WTC11 (cell line): Measurements from ENCODE around the gene GAD2. TPM values are rescaled to one million over a fixed set of nuclear protein-coding genes. Genes with fewer than 3 reads are reported as not detected.

Source experiments
- ATAC-seq: fragments of 200-7000 bp; cut with Tn5 transposase; 2 replicates; pipeline ENCODE4 v1.10.0; 2021; ENCODE audit warnings: mild to moderate bottlenecking, moderate library complexity
- CTCF ChIA-PET: fragments of 300-600 bp; sonication (Branson Sonifier 250); formaldehyde crosslinking; loops from one replicate; lab custom pipeline; 2021; ENCODE audit warnings: antibody characterized with exemption; lab: Charles Lee
- POLR2A ChIA-PET: fragments of 350-600 bp; sonication (Branson Sonifier 250); formaldehyde crosslinking; loops from one replicate; lab custom pipeline; 2021; ENCODE audit warnings: antibody characterized with exemption; lab: Charles Lee
- DNase-seq: peaks from one replicate; pipeline ENCODE4 v3.0.0; 2021; ENCODE audit warnings: low spot score
- H3K27ac Mint-ChIP-seq: 2 replicates; pipeline ENCODE4 v1.8.0; 2021; ENCODE audit warnings: mixed read lengths
- H3K27me3 Mint-ChIP-seq: 2 replicates; pipeline ENCODE4 v1.8.0; 2021; ENCODE audit warnings: low read depth, mild to moderate bottlenecking, moderate library complexity, mixed read lengths
- H3K36me3 Mint-ChIP-seq: 2 replicates; pipeline ENCODE4 v1.8.0; 2021; ENCODE audit warnings: mixed read lengths
- H3K4me1 Mint-ChIP-seq: 2 replicates; pipeline ENCODE4 v1.8.0; 2022; ENCODE audit warnings: mixed read lengths
- H3K4me3 Mint-ChIP-seq: 2 replicates; pipeline ENCODE4 v1.8.0; 2021; ENCODE audit warnings: mild to moderate bottlenecking, moderate library complexity, mixed read lengths
- H3K9me3 Mint-ChIP-seq: 2 replicates; pipeline ENCODE4 v1.8.0; 2021; ENCODE audit warnings: mixed read lengths
- CBFB ChIP-seq: sonication (generic); formaldehyde crosslinking; IDR thresholded peaks from 2 replicates; pipeline ENCODE4 v1.8.1; 2022; ENCODE audit warnings: mild to moderate bottlenecking, low read depth, missing genetic modification reagents
- ESRRA ChIP-seq: sonication (generic); formaldehyde crosslinking; IDR thresholded peaks from 2 replicates; pipeline ENCODE4 v1.8.1; 2022; ENCODE audit warnings: mild to moderate bottlenecking, missing genetic modification reagents, borderline replicate concordance
- GABPB1 ChIP-seq: sonication (generic); formaldehyde crosslinking; IDR thresholded peaks from 2 replicates; pipeline ENCODE4 v1.8.1; 2023; ENCODE audit warnings: mild to moderate bottlenecking, missing genetic modification reagents
- KAT7 ChIP-seq: sonication (generic); formaldehyde crosslinking; IDR thresholded peaks from 2 replicates; pipeline ENCODE4 v1.8.1; 2023; ENCODE audit warnings: missing genetic modification reagents, mild to moderate bottlenecking, borderline replicate concordance
- PRRX2 ChIP-seq: fragments of 250-450 bp; sonication (Bioruptor Pico); IDR thresholded peaks from 2 replicates; pipeline ENCODE4 v1.8.0; 2021; ENCODE audit warnings: mild to moderate bottlenecking
- SMAD4 ChIP-seq: sonication (generic); formaldehyde crosslinking; IDR thresholded peaks from 2 replicates; pipeline ENCODE4 v1.8.0; 2022; ENCODE audit warnings: mild to moderate bottlenecking, missing genetic modification reagents
- total RNA-seq: library from RNA; stranded (reverse); gene quantifications from 3 replicates; pipeline ENCODE4 v1.2.3, GENCODE V29; 2021
- TF ChIP-seq, protein P1 (sequence below): sonication (generic); formaldehyde crosslinking; IDR thresholded peaks from 2 replicates; pipeline ENCODE4 v1.8.0; 2023; ENCODE audit warnings: mild to moderate bottlenecking, missing genetic modification reagents
- TF ChIP-seq, protein P2 (sequence below): fragments of 250-450 bp; sonication (Bioruptor Pico); IDR thresholded peaks from 2 replicates; pipeline ENCODE4 v1.9.0; 2021; ENCODE audit warnings: mild to moderate bottlenecking, borderline replicate concordance
- TF ChIP-seq, protein P3 (sequence below): sonication (generic); formaldehyde crosslinking; IDR thresholded peaks from 2 replicates; pipeline ENCODE4 v1.8.1; 2023; ENCODE audit warnings: mild to moderate bottlenecking, moderate library complexity, missing genetic modification reagents
- TF ChIP-seq, protein P4 (sequence below): sonication (generic); formaldehyde crosslinking; IDR thresholded peaks from 2 replicates; pipeline ENCODE4 v1.8.1; 2022; ENCODE audit warnings: mild to moderate bottlenecking, missing genetic modification reagents, moderate library complexity, borderline replicate concordance
- TF ChIP-seq, protein P5 (sequence below): fragments of 250-450 bp; sonication (Bioruptor Pico); IDR thresholded peaks from 2 replicates; pipeline ENCODE4 v1.8.0; 2021; ENCODE audit warnings: mild to moderate bottlenecking
- TF ChIP-seq, protein P6 (sequence below): sonication (generic); formaldehyde crosslinking; IDR thresholded peaks from 2 replicates; pipeline ENCODE4 v1.8.1; 2022; ENCODE audit warnings: missing genetic modification reagents, borderline replicate concordance
- TF ChIP-seq, protein P7 (sequence below): sonication (generic); formaldehyde crosslinking; IDR thresholded peaks from 2 replicates; pipeline ENCODE4 v1.8.0; 2023; ENCODE audit warnings: missing genetic modification reagents

GAD2 gene
- total RNA-seq, 1 experiment from 2014 or later: 1.7 TPM

DNA sequence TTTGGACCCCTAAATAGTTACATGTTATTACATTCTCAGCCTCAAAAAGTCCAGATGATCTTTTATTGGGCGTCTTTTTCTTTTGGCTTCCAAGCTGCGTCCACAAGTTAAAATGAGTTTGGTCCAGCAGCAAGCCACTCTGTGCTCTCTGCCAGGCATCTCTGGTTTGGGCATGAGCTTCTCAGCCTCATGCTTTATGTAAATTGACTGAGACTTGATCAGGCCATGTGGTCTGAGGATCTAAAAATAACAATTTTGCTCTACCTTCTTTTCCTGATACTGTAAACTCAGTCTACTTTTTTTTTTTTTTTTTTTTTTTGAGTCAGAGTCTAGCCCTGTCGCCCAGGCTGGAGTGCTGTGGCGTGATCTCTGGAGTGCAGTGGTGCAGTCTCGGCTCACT is 15.6 kb downstream of the GAD2 start (continued):
- TF ChIP-seq SMAD4 (CRISPR knock-in tag): no peak
- TF ChIP-seq GABPB1 (CRISPR knock-in tag): no peak
- TF ChIP-seq KAT7 (CRISPR knock-in tag): no peak
- TF ChIP-seq, protein P1, sequence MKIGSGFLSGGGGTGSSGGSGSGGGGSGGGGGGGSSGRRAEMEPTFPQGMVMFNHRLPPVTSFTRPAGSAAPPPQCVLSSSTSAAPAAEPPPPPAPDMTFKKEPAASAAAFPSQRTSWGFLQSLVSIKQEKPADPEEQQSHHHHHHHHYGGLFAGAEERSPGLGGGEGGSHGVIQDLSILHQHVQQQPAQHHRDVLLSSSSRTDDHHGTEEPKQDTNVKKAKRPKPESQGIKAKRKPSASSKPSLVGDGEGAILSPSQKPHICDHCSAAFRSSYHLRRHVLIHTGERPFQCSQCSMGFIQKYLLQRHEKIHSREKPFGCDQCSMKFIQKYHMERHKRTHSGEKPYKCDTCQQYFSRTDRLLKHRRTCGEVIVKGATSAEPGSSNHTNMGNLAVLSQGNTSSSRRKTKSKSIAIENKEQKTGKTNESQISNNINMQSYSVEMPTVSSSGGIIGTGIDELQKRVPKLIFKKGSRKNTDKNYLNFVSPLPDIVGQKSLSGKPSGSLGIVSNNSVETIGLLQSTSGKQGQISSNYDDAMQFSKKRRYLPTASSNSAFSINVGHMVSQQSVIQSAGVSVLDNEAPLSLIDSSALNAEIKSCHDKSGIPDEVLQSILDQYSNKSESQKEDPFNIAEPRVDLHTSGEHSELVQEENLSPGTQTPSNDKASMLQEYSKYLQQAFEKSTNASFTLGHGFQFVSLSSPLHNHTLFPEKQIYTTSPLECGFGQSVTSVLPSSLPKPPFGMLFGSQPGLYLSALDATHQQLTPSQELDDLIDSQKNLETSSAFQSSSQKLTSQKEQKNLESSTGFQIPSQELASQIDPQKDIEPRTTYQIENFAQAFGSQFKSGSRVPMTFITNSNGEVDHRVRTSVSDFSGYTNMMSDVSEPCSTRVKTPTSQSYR (CRISPR knock-in tag): no peak
- TF ChIP-seq PRRX2 (CRISPR knock-in tag): no peak
- TF ChIP-seq CBFB: no peak
- TF ChIP-seq, protein P2, sequence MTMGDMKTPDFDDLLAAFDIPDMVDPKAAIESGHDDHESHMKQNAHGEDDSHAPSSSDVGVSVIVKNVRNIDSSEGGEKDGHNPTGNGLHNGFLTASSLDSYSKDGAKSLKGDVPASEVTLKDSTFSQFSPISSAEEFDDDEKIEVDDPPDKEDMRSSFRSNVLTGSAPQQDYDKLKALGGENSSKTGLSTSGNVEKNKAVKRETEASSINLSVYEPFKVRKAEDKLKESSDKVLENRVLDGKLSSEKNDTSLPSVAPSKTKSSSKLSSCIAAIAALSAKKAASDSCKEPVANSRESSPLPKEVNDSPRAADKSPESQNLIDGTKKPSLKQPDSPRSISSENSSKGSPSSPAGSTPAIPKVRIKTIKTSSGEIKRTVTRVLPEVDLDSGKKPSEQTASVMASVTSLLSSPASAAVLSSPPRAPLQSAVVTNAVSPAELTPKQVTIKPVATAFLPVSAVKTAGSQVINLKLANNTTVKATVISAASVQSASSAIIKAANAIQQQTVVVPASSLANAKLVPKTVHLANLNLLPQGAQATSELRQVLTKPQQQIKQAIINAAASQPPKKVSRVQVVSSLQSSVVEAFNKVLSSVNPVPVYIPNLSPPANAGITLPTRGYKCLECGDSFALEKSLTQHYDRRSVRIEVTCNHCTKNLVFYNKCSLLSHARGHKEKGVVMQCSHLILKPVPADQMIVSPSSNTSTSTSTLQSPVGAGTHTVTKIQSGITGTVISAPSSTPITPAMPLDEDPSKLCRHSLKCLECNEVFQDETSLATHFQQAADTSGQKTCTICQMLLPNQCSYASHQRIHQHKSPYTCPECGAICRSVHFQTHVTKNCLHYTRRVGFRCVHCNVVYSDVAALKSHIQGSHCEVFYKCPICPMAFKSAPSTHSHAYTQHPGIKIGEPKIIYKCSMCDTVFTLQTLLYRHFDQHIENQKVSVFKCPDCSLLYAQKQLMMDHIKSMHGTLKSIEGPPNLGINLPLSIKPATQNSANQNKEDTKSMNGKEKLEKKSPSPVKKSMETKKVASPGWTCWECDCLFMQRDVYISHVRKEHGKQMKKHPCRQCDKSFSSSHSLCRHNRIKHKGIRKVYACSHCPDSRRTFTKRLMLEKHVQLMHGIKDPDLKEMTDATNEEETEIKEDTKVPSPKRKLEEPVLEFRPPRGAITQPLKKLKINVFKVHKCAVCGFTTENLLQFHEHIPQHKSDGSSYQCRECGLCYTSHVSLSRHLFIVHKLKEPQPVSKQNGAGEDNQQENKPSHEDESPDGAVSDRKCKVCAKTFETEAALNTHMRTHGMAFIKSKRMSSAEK (CRISPR knock-in tag): no peak

DNA sequence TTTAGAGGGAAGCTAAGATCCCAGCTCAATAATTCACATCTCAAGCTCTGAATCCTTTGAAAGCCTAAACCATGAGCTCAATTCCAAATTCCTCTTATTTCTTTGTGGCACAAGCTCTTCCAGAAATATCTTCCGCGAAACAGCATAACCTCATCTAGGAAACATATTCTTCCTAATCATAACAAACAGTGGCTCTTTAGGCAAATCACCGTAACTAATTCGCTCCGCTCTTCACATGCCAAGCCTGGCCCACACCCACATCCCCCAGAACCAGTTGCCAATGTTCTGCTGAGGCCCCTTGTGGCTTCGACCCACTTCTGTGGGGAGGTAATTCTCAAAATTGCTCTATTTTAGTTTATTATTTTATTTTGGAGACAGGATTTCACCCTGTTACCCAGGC is 19.2 kb downstream of the GAD2 start:
- no peaks in the 10 kb centered on the region for H3K36me3 Mint-ChIP-seq
- H3K4me1 Mint-ChIP-seq: peaks cover 5% of the 10 kb centered on the region
- H3K27ac Mint-ChIP-seq: no peak overlapping the region
- TF ChIP-seq, protein P3, sequence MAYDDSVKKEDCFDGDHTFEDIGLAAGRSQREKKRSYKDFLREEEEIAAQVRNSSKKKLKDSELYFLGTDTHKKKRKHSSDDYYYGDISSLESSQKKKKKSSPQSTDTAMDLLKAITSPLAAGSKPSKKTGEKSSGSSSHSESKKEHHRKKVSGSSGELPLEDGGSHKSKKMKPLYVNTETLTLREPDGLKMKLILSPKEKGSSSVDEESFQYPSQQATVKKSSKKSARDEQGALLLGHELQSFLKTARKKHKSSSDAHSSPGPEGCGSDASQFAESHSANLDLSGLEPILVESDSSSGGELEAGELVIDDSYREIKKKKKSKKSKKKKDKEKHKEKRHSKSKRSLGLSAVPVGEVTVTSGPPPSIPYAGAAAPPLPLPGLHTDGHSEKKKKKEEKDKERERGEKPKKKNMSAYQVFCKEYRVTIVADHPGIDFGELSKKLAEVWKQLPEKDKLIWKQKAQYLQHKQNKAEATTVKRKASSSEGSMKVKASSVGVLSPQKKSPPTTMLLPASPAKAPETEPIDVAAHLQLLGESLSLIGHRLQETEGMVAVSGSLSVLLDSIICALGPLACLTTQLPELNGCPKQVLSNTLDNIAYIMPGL (CRISPR knock-in tag): no peak
- TF ChIP-seq, protein P1 (CRISPR knock-in tag): no peak
- TF ChIP-seq ESRRA: no peak
- TF ChIP-seq, protein P4, sequence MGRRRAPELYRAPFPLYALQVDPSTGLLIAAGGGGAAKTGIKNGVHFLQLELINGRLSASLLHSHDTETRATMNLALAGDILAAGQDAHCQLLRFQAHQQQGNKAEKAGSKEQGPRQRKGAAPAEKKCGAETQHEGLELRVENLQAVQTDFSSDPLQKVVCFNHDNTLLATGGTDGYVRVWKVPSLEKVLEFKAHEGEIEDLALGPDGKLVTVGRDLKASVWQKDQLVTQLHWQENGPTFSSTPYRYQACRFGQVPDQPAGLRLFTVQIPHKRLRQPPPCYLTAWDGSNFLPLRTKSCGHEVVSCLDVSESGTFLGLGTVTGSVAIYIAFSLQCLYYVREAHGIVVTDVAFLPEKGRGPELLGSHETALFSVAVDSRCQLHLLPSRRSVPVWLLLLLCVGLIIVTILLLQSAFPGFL: no peak
- TF ChIP-seq, protein P5, sequence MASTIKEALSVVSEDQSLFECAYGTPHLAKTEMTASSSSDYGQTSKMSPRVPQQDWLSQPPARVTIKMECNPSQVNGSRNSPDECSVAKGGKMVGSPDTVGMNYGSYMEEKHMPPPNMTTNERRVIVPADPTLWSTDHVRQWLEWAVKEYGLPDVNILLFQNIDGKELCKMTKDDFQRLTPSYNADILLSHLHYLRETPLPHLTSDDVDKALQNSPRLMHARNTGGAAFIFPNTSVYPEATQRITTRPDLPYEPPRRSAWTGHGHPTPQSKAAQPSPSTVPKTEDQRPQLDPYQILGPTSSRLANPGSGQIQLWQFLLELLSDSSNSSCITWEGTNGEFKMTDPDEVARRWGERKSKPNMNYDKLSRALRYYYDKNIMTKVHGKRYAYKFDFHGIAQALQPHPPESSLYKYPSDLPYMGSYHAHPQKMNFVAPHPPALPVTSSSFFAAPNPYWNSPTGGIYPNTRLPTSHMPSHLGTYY (CRISPR knock-in tag): no peak
- TF ChIP-seq, protein P6, sequence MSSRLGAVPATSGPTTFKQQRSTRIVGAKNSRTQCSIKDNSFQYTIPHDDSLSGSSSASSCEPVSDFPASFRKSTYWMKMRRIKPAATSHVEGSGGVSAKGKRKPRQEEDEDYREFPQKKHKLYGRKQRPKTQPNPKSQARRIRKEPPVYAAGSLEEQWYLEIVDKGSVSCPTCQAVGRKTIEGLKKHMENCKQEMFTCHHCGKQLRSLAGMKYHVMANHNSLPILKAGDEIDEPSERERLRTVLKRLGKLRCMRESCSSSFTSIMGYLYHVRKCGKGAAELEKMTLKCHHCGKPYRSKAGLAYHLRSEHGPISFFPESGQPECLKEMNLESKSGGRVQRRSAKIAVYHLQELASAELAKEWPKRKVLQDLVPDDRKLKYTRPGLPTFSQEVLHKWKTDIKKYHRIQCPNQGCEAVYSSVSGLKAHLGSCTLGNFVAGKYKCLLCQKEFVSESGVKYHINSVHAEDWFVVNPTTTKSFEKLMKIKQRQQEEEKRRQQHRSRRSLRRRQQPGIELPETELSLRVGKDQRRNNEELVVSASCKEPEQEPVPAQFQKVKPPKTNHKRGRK (CRISPR knock-in tag): no peak
- TF ChIP-seq, protein P7, sequence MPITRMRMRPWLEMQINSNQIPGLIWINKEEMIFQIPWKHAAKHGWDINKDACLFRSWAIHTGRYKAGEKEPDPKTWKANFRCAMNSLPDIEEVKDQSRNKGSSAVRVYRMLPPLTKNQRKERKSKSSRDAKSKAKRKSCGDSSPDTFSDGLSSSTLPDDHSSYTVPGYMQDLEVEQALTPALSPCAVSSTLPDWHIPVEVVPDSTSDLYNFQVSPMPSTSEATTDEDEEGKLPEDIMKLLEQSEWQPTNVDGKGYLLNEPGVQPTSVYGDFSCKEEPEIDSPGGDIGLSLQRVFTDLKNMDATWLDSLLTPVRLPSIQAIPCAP: no peak
- DNase-seq: no peak
- no peak overlapping the region for H3K4me3 Mint-ChIP-seq
- ChIA-PET POLR2A (no interaction called here), CTCF (interaction anchor here (1.0 kb wide), 1 partner anchor 360 kb away, joined by 4 read pairs; no protein-coding TSS in a partner anchor)
- H3K27me3 Mint-ChIP-seq: peaks cover 2% of the 10 kb centered on the region
- ATAC-seq: no peak
- no peaks in the 10 kb centered on the region for H3K9me3 Mint-ChIP-seq
